Adrenal gland (tissue), 12 donors: ENCODE measurements around the gene AFAP1L2. TPM values are rescaled to one million over a fixed set of nuclear protein-coding genes. Genes with fewer than 3 reads are reported as not detected.

Experiments
- DNase-seq, 7 donors: peaks; one replicate each; pipeline ENCODE4 v3.0.0-alpha.2; 2019 to 2020
- H3K27ac ChIP-seq, 5 donors: fragments of 200-600 bp; sonication (generic) in 4 of 5; 1 replicate in 3 of 5; 2 replicates in 2 of 5; pipeline versions ENCODE4 v1.5.1 to v1.8.0; 2016 to 2020; ENCODE audit warnings: mild to moderate bottlenecking in 1 of 5
- H3K27me3 ChIP-seq: fragments of 200-600 bp; 2 replicates; pipeline ENCODE4 v1.8.0; 2021
- H3K36me3 ChIP-seq, 2 donors: fragments of 200-600 bp; replicated peaks in 1 of 2; 1 replicate in 1 of 2; 2 replicates in 1 of 2; pipeline versions ENCODE4 v1.5.1 to v1.8.0; 2018 to 2022
- H3K4me1 ChIP-seq, 2 donors: fragments of 200-600 bp; replicated peaks in 1 of 2; 1 replicate in 1 of 2; 2 replicates in 1 of 2; pipeline versions ENCODE4 v1.5.1 to v1.8.0; 2018 to 2021
- H3K4me3 ChIP-seq, 4 donors: fragments of 200-600 bp; sonication (generic) in 3 of 4; one replicate each; pipeline ENCODE4 v1.5.1; 2016 to 2018
- H3K9me3 ChIP-seq, 3 donors: fragments of 200-600 bp; sonication (generic) in 1 of 3; replicated peaks in 1 of 3; 1 replicate in 2 of 3; 2 replicates in 1 of 3; pipeline versions ENCODE4 v1.5.1 to v1.8.0; 2016 to 2021
- CTCF ChIP-seq, 6 experiments: fragments of 450-650 bp in 4 of 6; fragments of 200-600 bp in 2 of 6; sonication (generic) in 1 of 6; IDR thresholded peaks; 1 replicate in 5 of 6; 2 replicates in 1 of 6; pipeline versions ENCODE4 v1.5.1 to v1.8.0; 2016 to 2021; ENCODE audit warnings: antibody characterized with exemption in 6 of 6, mild to moderate bottlenecking in 2 of 6, moderate library complexity in 1 of 6
- POLR2A ChIP-seq, 2 donors: fragments of 450-650 bp; IDR thresholded peaks; one replicate each; pipeline ENCODE4 v1.6.1; 2017; ENCODE audit warnings: antibody characterized with exemption in 2 of 2, mild to moderate bottlenecking in 2 of 2, moderate library complexity in 1 of 2
- WGBS, 4 donors: extraction: QIAGEN DNeasy Blood & Tissue Kit in 2 of 4; methylation state at CpG; one replicate each; pipeline versions ENCODE4 v1.1.5 to v1.1.7; 2013 to 2017; 5-methylcytosine and 5-hydroxymethylcytosine counted together
- intact Hi-C, 2 donors: fragments of 100-400 bp; cut with DNase I; formaldehyde crosslinking; loops; one replicate each; pipeline versions ENCODE4 v1.14.1 to v1.15.0; 2022 to 2023
- polyA plus RNA-seq, 3 donors: library from polyadenylated mRNA; stranded (reverse); fragments of 200-250 nt in 2 of 3; fragments of 350-450 nt in 1 of 3; fragmentation: Illumina TruSeq in 1 of 3; extraction: RNeasy Lipid Tissue Mini Kit (QIAGEN cat#74804) in 1 of 3; gene quantifications; one replicate each; pipeline ENCODE4 v1.2.3, GENCODE V29; 2013 to 2014
- total RNA-seq, 9 donors: library from RNA; depleted of rRNA in 4 of 9; stranded (reverse); fragments of >200 nt in 4 of 9; fragments of 120-200 nt in 1 of 9; fragmentation: NEBNext Ultra II Directional in 1 of 9; extraction: Animal tissue kit (Norgen Biotek cat#: 25700) in 1 of 9; gene quantifications; one replicate each; pipeline versions ENCODE4 v1.1.0 to v1.2.4, GENCODE V29; 2013 to 2023
- donor health status: healthy with polysubstance abuse.
- donor health status: Bipolar disorder and iron deficiency.
- donor health status: DM: yes; HTN: yes; CAD: no.
- donor health status: DM: no; HTN: no; CAD: no.
- donor health status: DM: no; HTN: no; CAD: no.
- donor health status: DM: yes; HTN: yes; CAD: no.

AFAP1L2 gene
- total and polyA plus RNA-seq, 12 donors, result 1.4 to 9.4 (median 3.7) TPM

- intact Hi-C loops, result no loop called here
- Histone ChIP-seq H3K4me1 (no peaks in the 10 kb centered on the region), H3K27ac (no peak overlapping the region), H3K4me3 (no peak overlapping the region), H3K36me3 (no peaks in the 10 kb centered on the region), H3K27me3 (peaks cover 3% of the 10 kb centered on the region), H3K9me3 (no peaks in the 10 kb centered on the region)
- TF ChIP-seq POLR2A (IDR thresholded peaks at IDR 0.05) (no peak), CTCF (IDR thresholded peaks at IDR 0.05) (no peak)
- 62 to 95% (median 81%) methylated on average over 2 of the region's 2 CpGs for WGBS, 4 donors
- DNase-seq, result no peak
Observed at GRCh38 chr10:114359953-114360345, 44.4 kb downstream of the AFAP1L2 start.

GRCh38 chr10:114359041-114359952 lies 45.0 kb downstream of the AFAP1L2 start:
- no peak overlapping the region for H3K27ac ChIP-seq
- TF ChIP-seq CTCF (IDR thresholded peaks at IDR 0.05) (no peak), POLR2A (IDR thresholded peaks at IDR 0.05) (no peak)
- no peak overlapping the region for H3K4me3 ChIP-seq
- intact Hi-C loops, result no loop called here
- WGBS, 4 donors, result 78 to 84% (median 81%) methylated on average over 3 of the region's 3 CpGs
- DNase-seq, result no peak
- H3K36me3 ChIP-seq, result no peaks in the 10 kb centered on the region
- no peaks in the 10 kb centered on the region for H3K9me3 ChIP-seq
- H3K27me3 ChIP-seq, result peaks cover 3% of the 10 kb centered on the region
- no peaks in the 10 kb centered on the region for H3K4me1 ChIP-seq

- no peaks in the 10 kb centered on the region for H3K9me3 ChIP-seq
- no peak overlapping the region for H3K27ac ChIP-seq
- no peaks in the 10 kb centered on the region for H3K4me1 ChIP-seq
- peaks cover 3% of the 10 kb centered on the region for H3K27me3 ChIP-seq
- TF ChIP-seq CTCF (IDR thresholded peaks at IDR 0.05) (no peak), POLR2A (IDR thresholded peaks at IDR 0.05) (no peak)
- H3K36me3 ChIP-seq, result no peaks in the 10 kb centered on the region
- no peak overlapping the region for H3K4me3 ChIP-seq
- 56 to 68% (median 61%) methylated on average over 2 of the region's 2 CpGs for WGBS, 4 donors
- intact Hi-C loops, result no loop called here
- no peak for DNase-seq
Observed at GRCh38 chr10:114357515-114357996, 46.7 kb downstream of the AFAP1L2 start.

- H3K4me1 ChIP-seq, result no peaks in the 10 kb centered on the region
- H3K4me3 ChIP-seq, result no peak overlapping the region
- H3K27ac ChIP-seq, result no peak overlapping the region
- no peak for DNase-seq
- WGBS, 4 donors, result 45 to 56% (median 51%) methylated on average over 3 of the region's 3 CpGs
- intact Hi-C loops, result no loop called here
- H3K27me3 ChIP-seq, result peaks cover 3% of the 10 kb centered on the region
- no peaks in the 10 kb centered on the region for H3K9me3 ChIP-seq
- H3K36me3 ChIP-seq, result no peaks in the 10 kb centered on the region
- no peak for TF ChIP-seq POLR2A (IDR thresholded peaks at IDR 0.05)
- TF ChIP-seq CTCF (IDR thresholded peaks at IDR 0.05), result no peak
Observed at GRCh38 chr10:114356751-114357514, 47.4 kb downstream of the AFAP1L2 start.
